Measurements from ENCODE around the gene ROBO1. TPM values are rescaled to one million over a fixed set of nuclear protein-coding genes. Genes with fewer than 3 reads are reported as not detected.

Gene ROBO1
- polyA plus RNA-seq, 4 donors, result 0.81 to 12.2 (median 2.6) TPM

DNA sequence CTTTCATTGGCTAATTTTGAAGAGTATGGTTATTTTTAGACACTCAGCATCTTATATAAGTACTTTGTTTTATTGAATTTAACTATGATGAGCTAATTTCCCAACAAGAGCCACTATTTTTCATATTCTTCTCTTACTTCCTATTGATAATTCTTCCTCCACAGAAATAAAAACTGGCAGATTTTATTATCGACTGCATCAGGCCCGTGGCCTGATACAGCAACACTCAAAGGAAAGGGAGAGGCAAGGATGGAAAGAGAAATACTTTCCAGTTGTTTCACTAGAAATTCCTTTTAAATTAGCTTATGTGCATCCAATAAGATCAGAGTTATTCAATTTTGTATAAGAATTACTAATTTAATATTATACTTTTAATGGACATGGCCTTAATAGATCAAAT is 886.3 kb downstream of the ROBO1 start:
- H3K27me3 ChIP-seq (ENCODE audit: control insufficient read depth in 3 of 3, insufficient read depth in 3 of 3, low read length in 3 of 3), result no peaks in the 10 kb centered on the region
- H3K4me1 ChIP-seq (ENCODE audit: control insufficient read depth in 3 of 3, insufficient read depth in 2 of 3, low read depth in 1 of 3, low read length in 2 of 3), result no peaks in the 10 kb centered on the region
- no peaks in the 10 kb centered on the region for H3K36me3 ChIP-seq (ENCODE audit: control insufficient read depth in 3 of 3, insufficient read depth in 2 of 3, low read depth in 1 of 3, low read length in 3 of 3)
- 84 to 87% (median 85%) methylated on average over 2 of the region's 2 CpGs for whole genome bisulfite sequencing, 3 donors
- H3K27ac ChIP-seq (ENCODE audit: low read depth in 1 of 3, low read length in 2 of 3), result no peak overlapping the region
- H3K9me3 ChIP-seq (ENCODE audit: control insufficient read depth in 2 of 2, insufficient read depth in 1 of 2, low read depth in 1 of 2, low read length in 1 of 2), result no peaks in the 10 kb centered on the region
- FAIRE-seq (no peak), DNase-seq (no peak)
- no peak overlapping the region for H3K4me3 ChIP-seq (ENCODE audit: low read depth in 1 of 3, low read length in 3 of 3)

DNA sequence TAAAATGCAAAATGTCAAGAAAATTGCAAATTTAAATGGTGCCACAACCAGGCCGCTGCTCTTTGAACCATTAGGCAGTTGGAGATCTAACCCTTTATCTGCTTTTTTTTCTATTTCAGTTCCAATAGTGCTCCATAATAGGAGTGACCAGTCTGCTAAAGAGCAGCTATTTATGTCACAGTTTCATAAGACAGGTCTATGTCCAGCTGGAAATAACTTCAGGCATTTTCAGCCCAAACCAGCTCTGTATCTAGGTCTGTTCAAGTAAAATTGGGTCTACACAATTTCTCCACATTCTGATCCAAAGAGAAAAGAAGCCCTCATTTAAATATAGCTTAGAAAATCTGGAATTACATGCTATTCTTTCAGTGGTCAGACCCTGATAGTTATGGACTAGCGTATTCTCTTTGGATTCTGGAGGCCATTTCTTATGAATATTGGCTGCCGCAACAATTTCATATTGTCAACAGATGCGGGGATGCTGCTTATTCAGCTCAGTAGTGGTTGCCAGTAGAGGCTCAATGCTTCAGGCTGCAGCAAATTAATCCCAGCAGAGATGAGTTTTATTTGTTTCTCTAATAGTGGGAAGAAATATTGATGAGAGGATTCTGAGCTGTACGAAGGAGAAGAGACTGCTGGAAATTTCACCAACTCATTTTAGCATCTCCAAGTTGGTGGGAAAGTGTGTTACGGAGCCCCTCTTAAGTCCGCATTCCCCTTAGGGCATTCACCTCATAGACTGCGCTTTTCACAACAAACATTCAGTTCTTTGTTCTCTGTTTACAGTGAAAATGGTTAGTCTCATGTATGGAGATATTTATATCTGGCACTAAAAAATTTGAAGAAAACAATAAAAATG is 887.0 kb downstream of the ROBO1 start:
- DNase-seq (no peak), FAIRE-seq (no peak)
- H3K36me3 ChIP-seq (ENCODE audit: control insufficient read depth in 3 of 3, insufficient read depth in 2 of 3, low read depth in 1 of 3, low read length in 3 of 3), result no peaks in the 10 kb centered on the region
- H3K9me3 ChIP-seq (ENCODE audit: control insufficient read depth in 2 of 2, insufficient read depth in 1 of 2, low read depth in 1 of 2, low read length in 1 of 2), result no peaks in the 10 kb centered on the region
- 65 to 89% (median 82%) methylated on average over 8 of the region's 8 CpGs for WGBS, 3 donors
- H3K27ac ChIP-seq (ENCODE audit: low read depth in 1 of 3, low read length in 2 of 3), result no peak overlapping the region
- no peaks in the 10 kb centered on the region for H3K27me3 ChIP-seq (ENCODE audit: control insufficient read depth in 3 of 3, insufficient read depth in 3 of 3, low read length in 3 of 3)
- no peaks in the 10 kb centered on the region for H3K4me1 ChIP-seq (ENCODE audit: control insufficient read depth in 3 of 3, insufficient read depth in 2 of 3, low read depth in 1 of 3, low read length in 2 of 3)
- H3K4me3 ChIP-seq (ENCODE audit: low read depth in 1 of 3, low read length in 3 of 3), result no peak overlapping the region

DNA sequence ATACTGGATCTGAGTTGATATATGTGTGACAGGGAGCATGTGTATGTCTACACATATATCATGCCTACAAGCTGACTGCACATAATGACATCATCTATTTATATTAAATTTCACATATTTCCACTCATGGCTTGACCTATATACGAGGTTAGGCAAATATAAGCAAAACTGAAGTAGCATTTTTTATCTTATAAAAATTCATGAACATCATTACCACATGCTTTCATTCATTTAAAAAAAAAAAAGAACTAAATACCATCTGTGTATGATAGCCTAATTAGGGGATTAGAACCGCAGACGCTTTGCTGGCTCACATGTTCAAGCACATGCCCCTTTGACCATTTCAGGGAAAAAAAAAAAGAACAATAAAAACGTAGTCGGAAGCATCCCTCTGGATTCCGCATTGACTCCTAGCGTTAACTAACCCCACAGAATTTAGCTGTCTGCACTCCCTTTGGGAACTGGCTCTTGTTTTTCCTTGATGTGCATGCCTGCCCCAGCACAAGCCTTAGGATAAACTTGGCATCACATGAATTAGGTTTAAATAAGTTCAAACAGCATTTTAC is 888.4 kb downstream of the ROBO1 start:
- Histone ChIP-seq H3K4me1 (ENCODE audit: control insufficient read depth in 3 of 3, insufficient read depth in 2 of 3, low read depth in 1 of 3, low read length in 2 of 3) (no peaks in the 10 kb centered on the region), H3K27me3 (ENCODE audit: control insufficient read depth in 3 of 3, insufficient read depth in 3 of 3, low read length in 3 of 3) (no peaks in the 10 kb centered on the region), H3K27ac (ENCODE audit: low read depth in 1 of 3, low read length in 2 of 3) (no peak overlapping the region), H3K9me3 (ENCODE audit: control insufficient read depth in 2 of 2, insufficient read depth in 1 of 2, low read depth in 1 of 2, low read length in 1 of 2) (no peaks in the 10 kb centered on the region), H3K36me3 (ENCODE audit: control insufficient read depth in 3 of 3, insufficient read depth in 2 of 3, low read depth in 1 of 3, low read length in 3 of 3) (no peaks in the 10 kb centered on the region), H3K4me3 (ENCODE audit: low read depth in 1 of 3, low read length in 3 of 3) (no peak overlapping the region)
- DNase-seq (no peak), FAIRE-seq (no peak)
- 75 to 76% (median 75%) methylated on average over 7 of the region's 7 CpGs for WGBS, 3 donors

DNA sequence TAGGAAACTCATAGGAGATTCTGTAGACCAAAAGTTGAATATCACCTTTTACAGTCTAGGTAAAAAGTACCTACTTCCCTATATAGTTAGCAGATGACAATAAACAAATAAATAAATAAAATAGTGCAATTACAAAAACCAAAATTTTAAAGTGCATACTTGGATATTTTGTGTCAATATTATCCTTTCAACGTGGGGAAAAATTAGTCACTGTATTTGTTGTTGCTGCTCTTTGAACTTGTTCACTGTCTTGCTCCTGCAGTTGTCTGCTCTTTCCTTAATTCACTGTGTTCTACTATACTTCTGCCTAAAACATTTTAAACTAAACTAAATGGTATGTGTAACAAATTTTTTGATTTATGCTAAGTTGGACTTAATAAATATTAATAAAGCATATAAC is 889.0 kb downstream of the ROBO1 start:
- no peaks in the 10 kb centered on the region for H3K36me3 ChIP-seq (ENCODE audit: control insufficient read depth in 3 of 3, insufficient read depth in 2 of 3, low read depth in 1 of 3, low read length in 3 of 3)
- WGBS, 3 donors, result 10 to 27% (median 12%) methylated on average over 1 of the region's 1 CpG
- no peak overlapping the region for H3K4me3 ChIP-seq (ENCODE audit: low read depth in 1 of 3, low read length in 3 of 3)
- no peaks in the 10 kb centered on the region for H3K27me3 ChIP-seq (ENCODE audit: control insufficient read depth in 3 of 3, insufficient read depth in 3 of 3, low read length in 3 of 3)
- FAIRE-seq (no peak), DNase-seq (no peak)
- H3K27ac ChIP-seq (ENCODE audit: low read depth in 1 of 3, low read length in 2 of 3), result no peak overlapping the region
- no peaks in the 10 kb centered on the region for H3K4me1 ChIP-seq (ENCODE audit: control insufficient read depth in 3 of 3, insufficient read depth in 2 of 3, low read depth in 1 of 3, low read length in 2 of 3)
- no peaks in the 10 kb centered on the region for H3K9me3 ChIP-seq (ENCODE audit: control insufficient read depth in 2 of 2, insufficient read depth in 1 of 2, low read depth in 1 of 2, low read length in 1 of 2)

DNA sequence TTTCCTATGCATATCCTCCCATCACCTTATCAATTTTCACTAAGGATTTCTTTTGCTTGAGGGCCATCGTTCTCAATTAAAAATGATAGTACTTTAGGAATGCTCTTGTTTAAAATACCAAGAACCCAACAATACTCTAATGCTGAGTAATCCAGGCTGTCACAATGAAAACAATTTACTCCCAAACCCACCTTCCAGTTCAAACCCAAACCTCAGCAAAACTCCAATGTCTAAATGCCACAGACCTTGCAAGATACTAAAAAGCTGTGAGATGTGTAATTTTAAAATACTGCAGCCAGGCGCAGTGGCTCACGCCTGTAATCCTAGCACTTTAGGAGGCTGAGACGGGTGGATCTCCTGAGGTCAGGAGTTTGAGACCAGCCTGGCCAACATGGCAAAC is 889.8 kb downstream of the ROBO1 start:
- Histone ChIP-seq H3K36me3 (ENCODE audit: control insufficient read depth in 3 of 3, insufficient read depth in 2 of 3, low read depth in 1 of 3, low read length in 3 of 3) (no peaks in the 10 kb centered on the region), H3K27me3 (ENCODE audit: control insufficient read depth in 3 of 3, insufficient read depth in 3 of 3, low read length in 3 of 3) (no peaks in the 10 kb centered on the region), H3K9me3 (ENCODE audit: control insufficient read depth in 2 of 2, insufficient read depth in 1 of 2, low read depth in 1 of 2, low read length in 1 of 2) (no peaks in the 10 kb centered on the region), H3K4me3 (ENCODE audit: low read depth in 1 of 3, low read length in 3 of 3) (no peak overlapping the region), H3K4me1 (ENCODE audit: control insufficient read depth in 3 of 3, insufficient read depth in 2 of 3, low read depth in 1 of 3, low read length in 2 of 3) (no peaks in the 10 kb centered on the region), H3K27ac (ENCODE audit: low read depth in 1 of 3, low read length in 2 of 3) (no peak overlapping the region)
- DNase-seq (no peak), FAIRE-seq (no peak)
- 78 to 90% (median 87%) methylated on average over 4 of the region's 4 CpGs for WGBS, 3 donors

DNA sequence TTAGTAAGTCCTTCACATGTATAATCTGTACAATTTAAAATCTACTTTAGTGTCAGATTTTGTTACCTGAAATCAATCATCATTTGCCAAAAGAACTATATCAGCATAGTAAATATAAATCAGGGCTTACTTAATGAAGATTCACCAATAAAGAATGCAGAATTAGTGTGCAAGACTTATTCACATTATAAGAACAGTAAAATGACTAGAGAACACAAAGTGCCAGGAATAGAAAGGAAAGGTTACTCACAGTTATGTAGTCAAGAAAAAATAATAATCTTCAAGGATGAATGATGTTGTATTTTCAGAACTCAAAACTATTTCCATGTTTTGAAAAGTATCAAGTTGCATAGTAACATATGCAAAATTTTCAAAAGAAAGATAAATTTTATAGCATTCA is 891.9 kb downstream of the ROBO1 start:
- DNase-seq (no peak), FAIRE-seq (no peak)
- no peaks in the 10 kb centered on the region for H3K4me1 ChIP-seq (ENCODE audit: control insufficient read depth in 3 of 3, insufficient read depth in 2 of 3, low read depth in 1 of 3, low read length in 2 of 3)
- H3K27me3 ChIP-seq (ENCODE audit: control insufficient read depth in 3 of 3, insufficient read depth in 3 of 3, low read length in 3 of 3), result no peaks in the 10 kb centered on the region
- H3K9me3 ChIP-seq (ENCODE audit: control insufficient read depth in 2 of 2, insufficient read depth in 1 of 2, low read depth in 1 of 2, low read length in 1 of 2), result no peaks in the 10 kb centered on the region
- no peaks in the 10 kb centered on the region for H3K36me3 ChIP-seq (ENCODE audit: control insufficient read depth in 3 of 3, insufficient read depth in 2 of 3, low read depth in 1 of 3, low read length in 3 of 3)
- H3K4me3 ChIP-seq (ENCODE audit: low read depth in 1 of 3, low read length in 3 of 3), result no peak overlapping the region
- no peak overlapping the region for H3K27ac ChIP-seq (ENCODE audit: low read depth in 1 of 3, low read length in 2 of 3)

DNA sequence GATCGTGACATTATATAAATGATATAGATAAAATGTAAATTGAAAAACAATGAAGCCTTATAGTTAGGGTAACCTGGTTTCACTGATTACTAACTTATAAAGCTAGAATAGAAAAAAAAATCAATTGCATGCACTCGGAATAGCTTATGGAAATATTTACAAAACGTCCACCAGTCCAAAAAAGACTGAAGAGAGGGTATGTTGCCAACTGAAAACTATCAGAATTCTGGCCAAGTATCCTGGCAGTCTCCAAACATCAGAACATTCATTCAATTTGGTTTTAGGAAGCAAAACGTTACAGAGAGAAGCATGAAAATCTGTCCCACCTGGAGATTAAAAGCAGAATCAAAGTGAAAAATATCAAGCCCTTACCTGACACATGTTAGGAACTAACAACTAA is 892.4 kb downstream of the ROBO1 start:
- 44 to 54% (median 47%) methylated on average over 4 of the region's 4 CpGs for WGBS, 3 donors
- Histone ChIP-seq H3K27me3 (ENCODE audit: control insufficient read depth in 3 of 3, insufficient read depth in 3 of 3, low read length in 3 of 3) (no peaks in the 10 kb centered on the region), H3K4me1 (ENCODE audit: control insufficient read depth in 3 of 3, insufficient read depth in 2 of 3, low read depth in 1 of 3, low read length in 2 of 3) (no peaks in the 10 kb centered on the region), H3K4me3 (ENCODE audit: low read depth in 1 of 3, low read length in 3 of 3) (no peak overlapping the region), H3K27ac (ENCODE audit: low read depth in 1 of 3, low read length in 2 of 3) (no peak overlapping the region), H3K36me3 (ENCODE audit: control insufficient read depth in 3 of 3, insufficient read depth in 2 of 3, low read depth in 1 of 3, low read length in 3 of 3) (no peaks in the 10 kb centered on the region), H3K9me3 (ENCODE audit: control insufficient read depth in 2 of 2, insufficient read depth in 1 of 2, low read depth in 1 of 2, low read length in 1 of 2) (no peaks in the 10 kb centered on the region)
- FAIRE-seq, result no peak
- DNase-seq, result no peak

DNA sequence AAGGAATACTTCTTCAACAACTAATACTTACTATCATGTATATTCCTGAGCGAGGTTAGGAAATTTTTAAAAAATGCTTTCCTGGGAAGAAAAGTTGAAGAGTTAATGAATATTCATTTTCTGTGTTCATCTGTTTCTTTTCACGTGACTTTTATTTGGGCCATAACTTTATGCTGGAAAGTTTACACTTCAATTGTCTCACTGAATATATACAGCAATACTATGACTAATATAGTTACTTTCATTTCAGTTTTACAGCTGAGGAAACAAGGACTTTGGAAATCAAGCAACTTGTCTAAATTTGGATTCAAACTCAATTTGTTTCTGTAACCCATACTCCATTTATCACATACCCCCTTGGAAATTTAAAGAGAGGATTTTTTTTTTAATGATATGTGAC is 894.2 kb downstream of the ROBO1 start:
- H3K4me3 ChIP-seq (ENCODE audit: low read depth in 1 of 3, low read length in 3 of 3), result no peak overlapping the region
- no peak overlapping the region for H3K27ac ChIP-seq (ENCODE audit: low read depth in 1 of 3, low read length in 2 of 3)
- H3K9me3 ChIP-seq (ENCODE audit: control insufficient read depth in 2 of 2, insufficient read depth in 1 of 2, low read depth in 1 of 2, low read length in 1 of 2), result no peaks in the 10 kb centered on the region
- no peaks in the 10 kb centered on the region for H3K27me3 ChIP-seq (ENCODE audit: control insufficient read depth in 3 of 3, insufficient read depth in 3 of 3, low read length in 3 of 3)
- no peaks in the 10 kb centered on the region for H3K36me3 ChIP-seq (ENCODE audit: control insufficient read depth in 3 of 3, insufficient read depth in 2 of 3, low read depth in 1 of 3, low read length in 3 of 3)
- 50 to 68% (median 53%) methylated on average over 2 of the region's 2 CpGs for WGBS, 3 donors
- H3K4me1 ChIP-seq (ENCODE audit: control insufficient read depth in 3 of 3, insufficient read depth in 2 of 3, low read depth in 1 of 3, low read length in 2 of 3), result no peaks in the 10 kb centered on the region
- FAIRE-seq (no peak), DNase-seq (no peak)

DNA sequence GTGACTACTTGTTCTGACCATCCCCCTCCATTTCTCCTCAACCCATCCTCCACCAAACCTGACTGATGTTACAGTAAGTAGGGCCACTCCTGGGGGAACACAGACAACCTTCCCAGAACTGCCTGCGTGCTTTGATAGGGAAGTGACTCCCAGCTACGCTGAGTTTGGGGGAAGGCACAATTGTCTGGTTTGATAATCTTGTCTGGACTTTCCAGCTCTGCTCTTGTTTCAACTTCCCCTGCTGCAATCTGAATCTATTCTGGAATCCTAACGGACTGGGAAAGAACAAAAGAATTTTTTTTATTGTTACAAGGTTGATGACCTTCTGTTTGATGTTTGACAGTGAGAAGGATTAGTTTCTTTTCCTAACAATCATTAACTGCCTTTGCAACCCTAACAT is 895.6 kb downstream of the ROBO1 start:
- H3K36me3 ChIP-seq (ENCODE audit: control insufficient read depth in 3 of 3, insufficient read depth in 2 of 3, low read depth in 1 of 3, low read length in 3 of 3), result no peaks in the 10 kb centered on the region
- WGBS, 3 donors, result 18 to 45% (median 18%) methylated on average over 3 of the region's 3 CpGs
- no peak overlapping the region for H3K4me3 ChIP-seq (ENCODE audit: low read depth in 1 of 3, low read length in 3 of 3)
- no peaks in the 10 kb centered on the region for H3K9me3 ChIP-seq (ENCODE audit: control insufficient read depth in 2 of 2, insufficient read depth in 1 of 2, low read depth in 1 of 2, low read length in 1 of 2)
- no peak for FAIRE-seq
- no peak overlapping the region for H3K27ac ChIP-seq (ENCODE audit: low read depth in 1 of 3, low read length in 2 of 3)
- peak in 1 of 2 donors; percentile 6 for DNase-seq
- H3K4me1 ChIP-seq (ENCODE audit: control insufficient read depth in 3 of 3, insufficient read depth in 2 of 3, low read depth in 1 of 3, low read length in 2 of 3), result no peaks in the 10 kb centered on the region
- no peaks in the 10 kb centered on the region for H3K27me3 ChIP-seq (ENCODE audit: control insufficient read depth in 3 of 3, insufficient read depth in 3 of 3, low read length in 3 of 3)

All from small intestine (tissue), 7 donors.